GM19397 (cell line): Measurements from ENCODE around the gene PCSK7.

ENCODE experiments used
- ATAC-seq: cut with Tn5 transposase; IDR thresholded peaks from one replicate; pipeline ENCODE4 v1.9.1; 2021; ENCODE audit warnings: mild to moderate bottlenecking, moderate library complexity; ENCODE audit not compliant: unreplicated experiment

Gene PCSK7

GRCh38 chr11:117170210-117170609 lies 61.7 kb downstream of the PCSK7 start:
- no peak for ATAC-seq

GRCh38 chr11:117169736-117170135 lies 62.1 kb downstream of the PCSK7 start:
- ATAC-seq = no peak

GRCh38 chr11:117166491-117166890 lies 65.4 kb downstream of the PCSK7 start:
- no peak for ATAC-seq

- no peak for ATAC-seq
Observed at GRCh38 chr11:117160826-117161225, 71.0 kb downstream of the PCSK7 start.

- ATAC-seq = no peak
Observed at GRCh38 chr11:117159892-117160291, 72.0 kb downstream of the PCSK7 start.

- no peak for ATAC-seq
Observed at GRCh38 chr11:117157507-117157906, 74.4 kb downstream of the PCSK7 start.

GRCh38 chr11:117154468-117154867 lies 77.4 kb downstream of the PCSK7 start:
- ATAC-seq = no peak
